CD14-positive monocyte (primary cell): Measurements from ENCODE around the gene ZXDC. TPM values are rescaled to one million over a fixed set of nuclear protein-coding genes. Genes with fewer than 3 reads are reported as not detected.

Experiments
- DNase-seq, 3 donors: peaks; one replicate each; pipeline ENCODE4 v3.0.0-alpha.2; 2011 to 2022
- H2AFZ ChIP-seq: 2 replicates; pipeline ENCODE4 v1.6.0; 2012; ENCODE audit warnings: mild to moderate bottlenecking, low read depth, low read length, inconsistent platforms; ENCODE audit not compliant: insufficient read depth, poor library complexity, severe bottlenecking
- H3K27ac ChIP-seq, 2 donors: 1 replicate in 1 of 2; 2 replicates in 1 of 2; pipeline ENCODE4 v1.5.1; 2012 to 2013; ENCODE audit warnings: low read length in 2 of 2, control low read depth in 1 of 2, inconsistent platforms in 1 of 2, low read depth in 1 of 2, mild to moderate bottlenecking in 1 of 2
- H3K27me3 ChIP-seq, 2 donors: one replicate each; pipeline versions ENCODE4 v1.6.0 to v1.6.1; 2011 to 2013; ENCODE audit warnings: low read length in 2 of 2; ENCODE audit not compliant: control insufficient read depth in 2 of 2, insufficient read depth in 2 of 2
- H3K36me3 ChIP-seq, 2 donors: replicated peaks in 1 of 2; 1 replicate in 1 of 2; 2 replicates in 1 of 2; pipeline versions ENCODE4 v1.5.1 to v1.6.1; 2012 to 2013; ENCODE audit warnings: low read length in 2 of 2, control low read depth in 1 of 2, inconsistent platforms in 1 of 2, mild to moderate bottlenecking in 1 of 2; ENCODE audit not compliant: insufficient read depth in 2 of 2, control insufficient read depth in 1 of 2
- H3K4me1 ChIP-seq, 2 donors: 1 replicate in 1 of 2; 2 replicates in 1 of 2; pipeline versions ENCODE4 v1.5.1 to v1.6.1; 2012 to 2013; ENCODE audit warnings: low read length in 2 of 2, control low read depth in 1 of 2, inconsistent platforms in 1 of 2, mild to moderate bottlenecking in 1 of 2, moderate library complexity in 1 of 2; ENCODE audit not compliant: insufficient read depth in 2 of 2, control insufficient read depth in 1 of 2
- H3K4me2 ChIP-seq: replicated peaks from 2 replicates; pipeline ENCODE3; 2012; ENCODE audit warnings: low read length, moderate library complexity, mild to moderate bottlenecking; ENCODE audit not compliant: poor library complexity, severe bottlenecking; ENCODE audit errors: extremely low read depth
- H3K4me3 ChIP-seq, 3 experiments: fragments of 200-600 bp in 1 of 3; sonication (generic) in 1 of 3; replicated peaks in 1 of 3; 1 replicate in 2 of 3; 2 replicates in 1 of 3; pipeline ENCODE4 v1.5.1; 2011 to 2013; ENCODE audit warnings: low read length in 3 of 3, mild to moderate bottlenecking in 3 of 3, control low read depth in 2 of 3, low read depth in 2 of 3, inconsistent platforms in 1 of 3, moderate library complexity in 1 of 3
- H3K79me2 ChIP-seq: 2 replicates; pipeline ENCODE4 v1.6.0; 2012; ENCODE audit warnings: mild to moderate bottlenecking, control low read depth, inconsistent platforms, low read length, moderate library complexity; ENCODE audit not compliant: insufficient read depth
- H3K9ac ChIP-seq: 2 replicates; pipeline ENCODE4 v1.6.0; 2017; ENCODE audit warnings: low read length, mild to moderate bottlenecking; ENCODE audit not compliant: insufficient read depth, poor library complexity, severe bottlenecking
- H3K9me3 ChIP-seq, 2 donors: replicated peaks in 1 of 2; 1 replicate in 1 of 2; 2 replicates in 1 of 2; pipeline versions ENCODE4 v1.5.1 to v1.6.1; 2012 to 2013; ENCODE audit warnings: low read length in 2 of 2, control low read depth in 1 of 2; ENCODE audit not compliant: control insufficient read depth in 1 of 2, insufficient read depth in 1 of 2
- H4K20me1 ChIP-seq: 2 replicates; pipeline ENCODE4 v1.6.0; 2012; ENCODE audit warnings: mild to moderate bottlenecking, low read length, control low read depth, moderate library complexity; ENCODE audit not compliant: insufficient read depth
- H3K27ac Mint-ChIP-seq, 7 donors: one replicate each; pipeline ENCODE4 v1.8.0; 2020; ENCODE audit warnings: mild to moderate bottlenecking in 7 of 7, mixed read lengths in 7 of 7, moderate library complexity in 6 of 7, inconsistent platforms in 2 of 7
- H3K27me3 Mint-ChIP-seq, 3 donors: one replicate each; pipeline ENCODE4 v1.8.0; 2021 to 2022; ENCODE audit warnings: low read depth in 3 of 3, mild to moderate bottlenecking in 3 of 3, mixed read lengths in 3 of 3, moderate library complexity in 3 of 3, inconsistent platforms in 1 of 3
- H3K36me3 Mint-ChIP-seq, 2 donors: one replicate each; pipeline ENCODE4 v1.8.0; 2020; ENCODE audit warnings: mixed read lengths in 2 of 2, inconsistent platforms in 1 of 2, mild to moderate bottlenecking in 1 of 2
- H3K4me1 Mint-ChIP-seq: one replicate; pipeline ENCODE4 v1.8.0; 2020; ENCODE audit warnings: mild to moderate bottlenecking, mixed read lengths
- H3K4me3 Mint-ChIP-seq, 2 donors: one replicate each; pipeline ENCODE4 v1.8.0; 2020; ENCODE audit warnings: mild to moderate bottlenecking in 2 of 2, mixed read lengths in 2 of 2, moderate library complexity in 1 of 2
- H3K9me3 Mint-ChIP-seq, 7 donors: one replicate each; pipeline ENCODE4 v1.8.0; 2020 to 2022; ENCODE audit warnings: mixed read lengths in 7 of 7, mild to moderate bottlenecking in 6 of 7, moderate library complexity in 6 of 7, inconsistent platforms in 2 of 7
- WGBS: methylation state at CpG from one replicate; pipeline ENCODE4 v1.1.5; 2013; ENCODE audit warnings: missing lambda C conversion rate; ENCODE audit not compliant: insufficient coverage; 5-methylcytosine and 5-hydroxymethylcytosine counted together
- intact Hi-C, 2 donors: fragments of 100-400 bp; cut with micrococcal nuclease; formaldehyde crosslinking; loops; one replicate each; pipeline versions ENCODE4 v1.15.0 to v1.15.1; 2023
- polyA plus RNA-seq, 3 donors: library from polyadenylated mRNA; depleted of rRNA in 1 of 3; unstranded in 2 of 3; stranded (reverse) in 1 of 3; fragments of 300-500 nt in 2 of 3; fragments of >200 nt in 1 of 3; fragmentation: Illumina TruSeq in 2 of 3; gene quantifications; 1 replicate in 2 of 3; 2 replicates in 1 of 3; pipeline ENCODE4 v1.2.3, GENCODE V29; 2012 to 2021
- TF ChIP-seq, protein P1 (sequence below): fragments of 200-600 bp; IDR thresholded peaks from one replicate; pipeline ENCODE4 v1.8.0; 2022; ENCODE audit warnings: antibody characterized with exemption, mild to moderate bottlenecking

ZXDC gene
- polyA plus RNA-seq, 3 donors, result 6.3 to 44.8 (median 9.7) TPM

DNA sequence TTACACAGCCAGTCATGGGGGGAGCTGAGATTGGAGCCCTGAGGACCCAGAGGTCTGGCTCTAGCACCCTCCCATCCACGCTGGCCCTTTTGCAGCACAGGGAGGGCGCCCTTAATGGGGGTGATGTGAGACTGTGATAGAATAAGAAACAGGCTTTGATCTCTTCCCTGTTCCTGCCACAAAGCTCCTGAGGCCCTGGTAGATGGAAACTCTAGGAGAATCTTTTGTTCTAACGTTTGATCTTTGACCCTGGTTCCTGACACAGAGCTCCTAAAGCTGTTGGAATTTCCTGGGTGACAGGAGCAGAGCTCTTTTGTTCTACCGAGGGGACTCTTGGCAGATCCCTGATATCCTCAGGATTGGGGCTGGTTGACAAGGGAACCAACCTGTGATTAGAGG lies 43.1 kb upstream of the ZXDC start:
- Histone ChIP-seq H2AFZ (no peak overlapping the region), H3K36me3 (no peaks in the 10 kb centered on the region), H3K9me3 (no peaks in the 10 kb centered on the region), H3K79me2 (no peaks in the 10 kb centered on the region), H4K20me1 (no peaks in the 10 kb centered on the region), H3K4me1 (peaks cover 13 to 16% of the 10 kb centered on the region in 2 donors), H3K9ac (no peak overlapping the region), H3K27me3 (no peaks in the 10 kb centered on the region), H3K4me3 (no peak overlapping the region), H3K27ac (no peak overlapping the region), H3K4me2 (no peak overlapping the region)
- intact Hi-C loops, result no loop called here
- DNase-seq, result no peak
- H3K27ac Mint-ChIP-seq, result peak overlapping the region in 1 of 7 donors; percentile 12
- H3K36me3 Mint-ChIP-seq, result no peaks in the 10 kb centered on the region
- WGBS, result 94% methylated on average over 2 of the region's 4 CpGs
- peaks cover 15% of the 10 kb centered on the region for H3K4me1 Mint-ChIP-seq
- TF ChIP-seq, protein P1, sequence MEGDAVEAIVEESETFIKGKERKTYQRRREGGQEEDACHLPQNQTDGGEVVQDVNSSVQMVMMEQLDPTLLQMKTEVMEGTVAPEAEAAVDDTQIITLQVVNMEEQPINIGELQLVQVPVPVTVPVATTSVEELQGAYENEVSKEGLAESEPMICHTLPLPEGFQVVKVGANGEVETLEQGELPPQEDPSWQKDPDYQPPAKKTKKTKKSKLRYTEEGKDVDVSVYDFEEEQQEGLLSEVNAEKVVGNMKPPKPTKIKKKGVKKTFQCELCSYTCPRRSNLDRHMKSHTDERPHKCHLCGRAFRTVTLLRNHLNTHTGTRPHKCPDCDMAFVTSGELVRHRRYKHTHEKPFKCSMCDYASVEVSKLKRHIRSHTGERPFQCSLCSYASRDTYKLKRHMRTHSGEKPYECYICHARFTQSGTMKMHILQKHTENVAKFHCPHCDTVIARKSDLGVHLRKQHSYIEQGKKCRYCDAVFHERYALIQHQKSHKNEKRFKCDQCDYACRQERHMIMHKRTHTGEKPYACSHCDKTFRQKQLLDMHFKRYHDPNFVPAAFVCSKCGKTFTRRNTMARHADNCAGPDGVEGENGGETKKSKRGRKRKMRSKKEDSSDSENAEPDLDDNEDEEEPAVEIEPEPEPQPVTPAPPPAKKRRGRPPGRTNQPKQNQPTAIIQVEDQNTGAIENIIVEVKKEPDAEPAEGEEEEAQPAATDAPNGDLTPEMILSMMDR, result no peak
- H3K9me3 Mint-ChIP-seq, result peaks cover 0 to 1% (median 0%) of the 10 kb centered on the region in 7 donors
- peaks cover 0 to 8% (median 0%) of the 10 kb centered on the region in 3 donors for H3K27me3 Mint-ChIP-seq
- no peak overlapping the region for H3K4me3 Mint-ChIP-seq

GRCh38 chr3:126517986-126518778 lies 42.5 kb upstream of the ZXDC start:
- peaks cover 0 to 1% (median 0%) of the 10 kb centered on the region in 7 donors for H3K9me3 Mint-ChIP-seq
- no peak for DNase-seq
- intact Hi-C loops, result no loop called here
- H3K4me1 ChIP-seq, result peaks cover 7 to 10% of the 10 kb centered on the region in 2 donors
- H3K9me3 ChIP-seq, result no peaks in the 10 kb centered on the region
- no peak overlapping the region for H3K4me2 ChIP-seq
- TF ChIP-seq, protein P1, result no peak
- peaks cover 11% of the 10 kb centered on the region for H3K4me1 Mint-ChIP-seq
- no peak overlapping the region for H2AFZ ChIP-seq
- 87% methylated on average over 12 of the region's 15 CpGs for WGBS
- no peak overlapping the region for H3K4me3 Mint-ChIP-seq
- H3K27me3 Mint-ChIP-seq, result peaks cover 0 to 5% (median 0%) of the 10 kb centered on the region in 3 donors
- no peak overlapping the region for H3K4me3 ChIP-seq
- H3K36me3 Mint-ChIP-seq, result no peaks in the 10 kb centered on the region
- H3K79me2 ChIP-seq, result no peaks in the 10 kb centered on the region
- no peak overlapping the region for H3K27ac ChIP-seq
- no peak overlapping the region for H3K9ac ChIP-seq
- no peaks in the 10 kb centered on the region for H3K27me3 ChIP-seq
- H4K20me1 ChIP-seq, result no peaks in the 10 kb centered on the region
- H3K27ac Mint-ChIP-seq, result peak overlapping the region in 1 of 7 donors; percentile 12
- H3K36me3 ChIP-seq, result no peaks in the 10 kb centered on the region
